Coronary artery (tissue), 2 donors: ENCODE results near the gene FYN.

Experiments used
- DNase-seq: peaks from one replicate; pipeline ENCODE4 v3.0.0-alpha.2; 2017; ENCODE audit warnings: low spot score
- H3K27ac ChIP-seq, 2 donors: fragments of 200-600 bp; sonication (generic); one replicate each; pipeline ENCODE4 v1.5.1; 2016 to 2019
- H3K4me3 ChIP-seq: fragments of 200-600 bp; sonication (generic); 2 replicates; pipeline ENCODE4 v1.5.1; 2016; ENCODE audit warnings: mild to moderate bottlenecking, moderate library complexity
- CTCF ChIP-seq: fragments of 200-600 bp; sonication (generic); IDR thresholded peaks from one replicate; pipeline ENCODE4 v1.5.1; 2019; ENCODE audit warnings: antibody characterized with exemption

Gene FYN

GRCh38 chr6:111614833-111615582 is 258.2 kb downstream of the FYN start:
- no peak overlapping the region for H3K27ac ChIP-seq
- TF ChIP-seq CTCF, result no peak
- no peak overlapping the region for H3K4me3 ChIP-seq
- DNase-seq, result no peak

GRCh38 chr6:111612379-111612778 is 260.9 kb downstream of the FYN start:
- TF ChIP-seq CTCF, result no peak
- no peak overlapping the region for H3K4me3 ChIP-seq
- no peak for DNase-seq
- no peak overlapping the region for H3K27ac ChIP-seq

GRCh38 chr6:111610548-111611172 is 262.6 kb downstream of the FYN start:
- H3K4me3 ChIP-seq, result no peak overlapping the region
- no peak for TF ChIP-seq CTCF
- no peak for DNase-seq
- H3K27ac ChIP-seq, result no peak overlapping the region
